Trophoblast cell (in vitro differentiated cells and primary cell): ENCODE results near the gene SAP30BP. TPM values are rescaled to one million over a fixed set of nuclear protein-coding genes. Genes with fewer than 3 reads are reported as not detected.

Source experiments
- DNase-seq, 2 donors: peaks; one replicate each; pipeline ENCODE4 v3.0.0-alpha.2; 2016
- H2AFZ ChIP-seq: 2 replicates; pipeline ENCODE4 v1.6.1; 2013; ENCODE audit warnings: low read length, moderate library complexity, mild to moderate bottlenecking; ENCODE audit not compliant: insufficient read depth, poor library complexity
- H2AK5ac ChIP-seq: 2 replicates; pipeline ENCODE4 v1.6.1; 2013; ENCODE audit warnings: mild to moderate bottlenecking, low read length
- H2BK120ac ChIP-seq: 2 replicates; pipeline ENCODE4 v1.6.1; 2013; ENCODE audit warnings: low read length, mild to moderate bottlenecking, moderate library complexity; ENCODE audit not compliant: insufficient read depth, poor library complexity
- H2BK12ac ChIP-seq: 2 replicates; pipeline ENCODE4 v1.6.1; 2013; ENCODE audit warnings: mild to moderate bottlenecking, low read length, moderate library complexity
- H2BK5ac ChIP-seq: 2 replicates; pipeline ENCODE4 v1.6.1; 2013; ENCODE audit warnings: low read length, low read depth, moderate library complexity, mild to moderate bottlenecking; ENCODE audit not compliant: poor library complexity
- H3K14ac ChIP-seq: 2 replicates; pipeline ENCODE4 v1.6.1; 2013; ENCODE audit warnings: mild to moderate bottlenecking, low read length
- H3K18ac ChIP-seq: 2 replicates; pipeline ENCODE4 v1.6.1; 2013; ENCODE audit warnings: mild to moderate bottlenecking, low read length
- H3K23ac ChIP-seq: 2 replicates; pipeline ENCODE4 v1.6.1; 2013; ENCODE audit warnings: low read length
- H3K27ac ChIP-seq: 2 replicates; pipeline ENCODE4 v1.5.1; 2013; ENCODE audit warnings: low read depth, mild to moderate bottlenecking, inconsistent platforms, low read length, moderate library complexity
- H3K27me3 ChIP-seq: 2 replicates; pipeline ENCODE4 v1.6.1; 2013; ENCODE audit warnings: inconsistent platforms, mild to moderate bottlenecking, low read length, moderate library complexity; ENCODE audit not compliant: insufficient read depth
- H3K36me3 ChIP-seq, 2 experiments: 1 replicate in 1 of 2; 2 replicates in 1 of 2; pipeline ENCODE4 v1.6.1; 2013; ENCODE audit warnings: low read length in 2 of 2, mild to moderate bottlenecking in 2 of 2, moderate library complexity in 1 of 2; ENCODE audit not compliant: insufficient read depth in 2 of 2, control insufficient read depth in 1 of 2
- H3K4ac ChIP-seq: 2 replicates; pipeline ENCODE4 v1.6.1; 2013; ENCODE audit warnings: low read depth, mild to moderate bottlenecking, low read length, moderate library complexity
- H3K4me1 ChIP-seq, 2 experiments: 1 replicate in 1 of 2; 2 replicates in 1 of 2; pipeline ENCODE4 v1.6.1; 2013; ENCODE audit warnings: low read length in 2 of 2, mild to moderate bottlenecking in 2 of 2, moderate library complexity in 1 of 2; ENCODE audit not compliant: insufficient read depth in 2 of 2, control insufficient read depth in 1 of 2
- H3K4me2 ChIP-seq: 2 replicates; pipeline ENCODE4 v1.6.1; 2013; ENCODE audit warnings: inconsistent platforms, mild to moderate bottlenecking, low read length, moderate library complexity
- H3K4me3 ChIP-seq: 2 replicates; pipeline ENCODE4 v1.5.1; 2013; ENCODE audit warnings: mild to moderate bottlenecking, low read depth, low read length, inconsistent platforms
- H3K79me1 ChIP-seq: one replicate; pipeline ENCODE4 v1.6.1; 2013; ENCODE audit warnings: low read length
- H3K79me2 ChIP-seq: 2 replicates; pipeline ENCODE4 v1.6.1; 2013; ENCODE audit warnings: low read length, mild to moderate bottlenecking; ENCODE audit not compliant: control insufficient read depth, insufficient read depth, poor library complexity
- H3K9ac ChIP-seq: 2 replicates; pipeline ENCODE4 v1.6.1; 2013; ENCODE audit warnings: mild to moderate bottlenecking, low read length
- H3K9me3 ChIP-seq: 2 replicates; pipeline ENCODE4 v1.6.1; 2013; ENCODE audit warnings: low read depth, mild to moderate bottlenecking, control low read depth, inconsistent platforms, low read length; ENCODE audit not compliant: insufficient read depth
- H4K12ac ChIP-seq: 2 replicates; pipeline ENCODE4 v1.6.1; 2013; ENCODE audit warnings: low read depth, mild to moderate bottlenecking, low read length, moderate library complexity
- H4K8ac ChIP-seq: 2 replicates; pipeline ENCODE4 v1.6.1; 2013; ENCODE audit warnings: low read depth, mild to moderate bottlenecking, low read length, moderate library complexity
- H4K91ac ChIP-seq: one replicate; pipeline ENCODE4 v1.6.1; 2013; ENCODE audit warnings: low read depth, mild to moderate bottlenecking, low read length, moderate library complexity
- WGBS: extraction: QIAGEN DNeasy Blood & Tissue Kit; methylation state at CpG from one replicate; pipeline ENCODE4 v1.1.7; 2013; ENCODE audit warnings: missing lambda C conversion rate; ENCODE audit not compliant: insufficient read length, insufficient coverage; ENCODE audit errors: extremely low coverage; 5-methylcytosine and 5-hydroxymethylcytosine counted together
- polyA plus RNA-seq: library from polyadenylated mRNA; stranded (reverse); fragments of 200-250 nt; gene quantifications from 2 replicates; pipeline ENCODE4 v1.2.3, GENCODE V29; 2013

The SAP30BP gene
- 75.6 and 77.7 TPM in 2 replicates for polyA plus RNA-seq

DNA sequence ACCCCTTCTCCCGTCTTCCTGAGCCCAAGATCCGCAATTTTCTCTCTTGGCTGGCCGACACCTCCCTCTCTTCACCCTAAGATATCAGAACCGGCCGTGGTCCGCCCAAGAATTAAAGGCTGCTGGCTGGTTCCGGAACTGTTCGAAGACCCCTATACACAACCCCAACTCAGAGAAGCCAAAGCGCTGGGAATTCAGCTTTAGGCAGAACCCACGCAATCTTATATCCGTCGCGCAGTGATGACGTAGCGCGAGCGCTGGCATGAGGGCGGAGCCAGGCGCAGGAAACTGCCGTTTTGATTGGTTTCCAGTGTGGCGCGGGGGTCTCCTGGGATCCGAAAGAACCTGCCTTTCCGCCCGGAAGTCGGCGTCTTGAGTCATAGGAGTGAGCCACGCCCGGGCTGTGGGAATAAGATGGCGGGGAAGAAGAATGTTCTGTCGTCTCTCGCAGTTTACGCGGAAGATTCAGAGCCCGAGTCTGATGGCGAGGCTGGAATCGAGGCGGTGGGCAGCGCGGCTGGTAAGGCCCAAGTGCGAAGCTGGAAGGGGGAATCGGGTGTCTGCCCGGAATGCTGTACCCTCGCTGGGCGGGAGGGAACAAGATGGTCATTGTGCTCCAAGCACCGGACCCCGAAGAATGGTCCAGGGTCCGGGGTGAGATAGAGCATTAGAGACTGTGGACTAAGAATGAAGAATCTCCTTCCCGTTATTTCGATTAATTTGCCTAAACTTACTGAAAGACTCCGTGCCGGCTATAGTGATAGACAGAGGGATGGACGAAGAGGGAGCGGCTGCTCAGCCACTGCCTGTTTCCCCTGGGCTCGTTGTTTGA is at the start of gene SAP30BP, which contains the start of gene RECQL5:
Gene SAP30BP (plus strand): TSS at position 380 of the 832 bp plus-strand sequence. CDS start 35 bp downstream, at position 415.
Gene RECQL5 (minus strand): TSS at position 196 of the 832 bp plus-strand sequence. CDS start 597 bp downstream, outside the sequence.
- H3K4ac ChIP-seq: peak within 1 kb of the TSS; percentile 100
- H3K9ac ChIP-seq: peak within 1 kb of the TSS; percentile 93
- peak within 1 kb of the TSS; percentile 93 for H3K4me2 ChIP-seq
- peaks cover 8% of the 10 kb centered on the region for H3K79me1 ChIP-seq
- H3K14ac ChIP-seq: peak within 1 kb of the TSS; percentile 85
- H4K12ac ChIP-seq: peak within 1 kb of the TSS; percentile 98
- peak; percentile 98 to 100 for DNase-seq
- H2BK12ac ChIP-seq: no peak within 1 kb of the TSS
- peak within 1 kb of the TSS; percentile 96 for H4K8ac ChIP-seq
- peaks cover 7% of the 10 kb centered on the region for H3K79me2 ChIP-seq
- H2BK5ac ChIP-seq: peak within 1 kb of the TSS; percentile 56
- peak within 1 kb of the TSS; percentile 92 for H4K91ac ChIP-seq
- H3K9me3 ChIP-seq: no peaks in the 10 kb centered on the region
- peak within 1 kb of the TSS; percentile 79 for H3K18ac ChIP-seq
- H3K27ac ChIP-seq: no peak within 1 kb of the TSS
- peaks cover 23 to 26% of the 10 kb centered on the region in 2 experiments for H3K36me3 ChIP-seq
- H3K4me1 ChIP-seq: peaks cover 5% of the 10 kb centered on the region in 2 experiments
- WGBS: no CpG with 5 or more reads among the region's 55 CpGs
- H2AK5ac ChIP-seq: peak within 1 kb of the TSS; percentile 75
- peak within 1 kb of the TSS; percentile 94 for H3K4me3 ChIP-seq
- H3K27me3 ChIP-seq: no peaks in the 10 kb centered on the region
- H2BK120ac ChIP-seq: peak within 1 kb of the TSS; percentile 68
- H3K23ac ChIP-seq: no peak within 1 kb of the TSS
- peak within 1 kb of the TSS; percentile 91 for H2AFZ ChIP-seq

DNA sequence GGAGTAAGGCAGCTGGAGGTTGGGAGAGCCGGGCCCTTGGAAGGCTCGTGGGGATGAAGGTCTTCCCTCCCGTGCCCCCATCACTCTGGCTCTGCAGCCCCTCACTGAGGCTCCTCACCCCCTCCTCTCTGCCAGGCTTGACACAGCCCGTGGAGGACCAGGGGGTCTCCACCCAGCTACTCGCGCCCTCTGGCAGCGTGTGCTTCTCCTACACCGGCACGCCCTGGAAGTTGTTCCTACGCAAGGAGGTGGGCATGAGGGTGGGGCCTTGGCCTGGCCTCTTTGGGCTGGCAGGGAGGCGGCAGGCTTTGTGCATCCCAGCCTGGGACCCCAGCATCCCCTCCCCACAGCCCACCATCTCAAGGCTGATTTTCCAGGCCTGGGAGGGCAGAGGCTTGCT is 49.5 kb upstream of the SAP30BP start:
- no peak overlapping the region for H3K23ac ChIP-seq
- no peaks in the 10 kb centered on the region for H3K79me1 ChIP-seq
- peaks cover 4% of the 10 kb centered on the region for H3K9me3 ChIP-seq
- H4K8ac ChIP-seq: no peak overlapping the region
- H3K4me2 ChIP-seq: no peak overlapping the region
- H3K27me3 ChIP-seq: no peaks in the 10 kb centered on the region
- no peaks in the 10 kb centered on the region for H3K79me2 ChIP-seq
- no peaks in the 10 kb centered on the region for H3K36me3 ChIP-seq
- no peaks in the 10 kb centered on the region for H3K4me1 ChIP-seq
- H2AK5ac ChIP-seq: no peak overlapping the region
- no peak overlapping the region for H3K18ac ChIP-seq
- no peak for DNase-seq
- H2BK5ac ChIP-seq: no peak overlapping the region
- no peak overlapping the region for H3K14ac ChIP-seq
- H2BK12ac ChIP-seq: no peak overlapping the region
- H3K9ac ChIP-seq: no peak overlapping the region
- no peak overlapping the region for H3K4ac ChIP-seq
- no peak overlapping the region for H3K27ac ChIP-seq
- H4K91ac ChIP-seq: no peak overlapping the region
- no CpG with 5 or more reads among the region's 11 CpGs for WGBS
- H4K12ac ChIP-seq: no peak overlapping the region
- no peak overlapping the region for H3K4me3 ChIP-seq
- H2BK120ac ChIP-seq: no peak overlapping the region
- no peak overlapping the region for H2AFZ ChIP-seq

DNA sequence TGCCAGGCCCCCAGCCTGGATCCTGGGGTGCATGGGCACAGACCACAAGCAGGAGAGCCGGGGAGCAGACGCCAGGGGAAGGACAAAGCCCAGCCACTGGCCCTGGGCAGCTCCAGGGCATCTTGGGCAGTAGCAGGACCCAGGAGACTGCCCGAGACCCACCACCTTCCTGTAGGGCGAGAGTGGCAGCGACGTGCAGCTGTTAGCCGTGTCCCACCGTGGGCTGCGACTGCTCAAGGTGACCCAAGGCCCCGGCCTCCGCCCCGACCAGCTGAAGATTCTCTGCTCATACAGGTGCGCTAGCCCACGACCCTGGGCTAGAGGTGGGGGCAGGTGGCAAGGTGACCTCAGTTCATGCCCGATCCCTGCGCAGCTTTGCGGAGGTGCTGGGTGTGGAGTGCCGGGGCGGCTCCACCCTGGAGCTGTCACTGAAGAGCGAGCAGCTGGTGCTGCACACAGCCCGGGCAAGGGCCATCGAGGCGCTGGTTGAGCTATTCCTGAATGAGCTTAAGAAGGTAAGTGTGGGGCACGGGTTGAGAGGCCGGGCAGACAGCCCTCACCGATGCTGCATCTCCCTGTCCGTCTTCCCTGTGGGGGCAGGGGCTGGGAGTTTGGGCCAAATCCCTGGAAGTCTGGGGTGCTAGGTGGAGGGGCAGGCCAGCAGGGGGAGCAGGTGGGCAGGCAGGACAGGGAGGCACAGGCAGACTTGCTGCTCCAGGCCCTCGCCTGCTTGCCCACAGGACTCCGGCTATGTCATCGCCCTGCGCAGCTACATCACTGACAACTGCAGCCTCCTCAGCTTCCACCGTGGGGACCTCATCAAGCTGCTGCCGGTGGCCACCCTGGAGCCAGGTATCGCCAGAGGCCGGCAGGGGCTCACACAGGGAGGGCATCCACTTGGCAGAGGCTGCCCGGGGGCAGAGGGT is 47.4 kb upstream of the SAP30BP start:
- Histone ChIP-seq H2AFZ (no peak overlapping the region), H3K79me1 (no peaks in the 10 kb centered on the region), H3K18ac (no peak overlapping the region), H3K14ac (no peak overlapping the region), H2BK5ac (no peak overlapping the region), H3K27ac (no peak overlapping the region), H3K23ac (no peak overlapping the region), H3K27me3 (no peaks in the 10 kb centered on the region), H3K9me3 (peaks cover 8% of the 10 kb centered on the region), H3K4ac (no peak overlapping the region), H4K12ac (no peak overlapping the region), H4K91ac (no peak overlapping the region), H3K36me3 (no peaks in the 10 kb centered on the region), H2BK120ac (no peak overlapping the region), H3K79me2 (no peaks in the 10 kb centered on the region), H2AK5ac (no peak overlapping the region), H3K4me1 (no peaks in the 10 kb centered on the region), H3K9ac (no peak overlapping the region), H4K8ac (no peak overlapping the region), H2BK12ac (no peak overlapping the region), H3K4me3 (no peak overlapping the region), H3K4me2 (no peak overlapping the region)
- DNase-seq: peak; percentile 28 to 35
- WGBS: no CpG with 5 or more reads among the region's 36 CpGs

DNA sequence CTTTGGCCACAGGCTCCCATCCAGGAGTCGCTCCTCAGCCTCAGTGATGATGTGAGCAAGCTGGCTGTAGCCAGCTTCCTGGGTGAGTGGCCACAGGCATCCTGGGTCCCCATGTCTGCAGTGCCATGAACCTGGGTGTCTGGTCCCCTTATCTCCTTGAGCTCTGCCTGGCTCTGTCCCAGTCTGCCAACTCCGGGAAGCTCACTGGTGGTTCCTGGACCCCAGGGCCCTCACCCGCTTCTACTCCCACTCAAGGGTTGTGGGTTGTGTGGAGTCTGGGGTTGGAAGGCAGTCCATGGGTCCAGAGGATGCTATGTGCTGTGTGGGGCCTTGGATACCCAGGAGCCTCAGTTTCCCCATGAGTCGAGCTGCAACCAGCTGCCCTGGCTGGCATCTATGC is 45.6 kb upstream of the SAP30BP start:
- WGBS: no CpG with 5 or more reads among the region's 4 CpGs
- Histone ChIP-seq H2AK5ac (no peak overlapping the region), H3K4ac (no peak overlapping the region), H4K12ac (no peak overlapping the region), H3K18ac (no peak overlapping the region), H3K14ac (no peak overlapping the region), H3K4me1 (no peaks in the 10 kb centered on the region), H3K79me1 (no peaks in the 10 kb centered on the region), H3K27me3 (no peaks in the 10 kb centered on the region), H3K9me3 (peaks cover 8% of the 10 kb centered on the region), H3K79me2 (no peaks in the 10 kb centered on the region), H2AFZ (no peak overlapping the region), H4K91ac (no peak overlapping the region), H3K36me3 (peaks cover 2 to 6% of the 10 kb centered on the region in 2 experiments), H4K8ac (no peak overlapping the region), H2BK120ac (no peak overlapping the region), H3K4me3 (no peak overlapping the region), H3K23ac (no peak overlapping the region), H2BK5ac (no peak overlapping the region), H2BK12ac (no peak overlapping the region), H3K27ac (no peak overlapping the region), H3K4me2 (no peak overlapping the region), H3K9ac (no peak overlapping the region)
- no peak for DNase-seq
